Frontal cortex (tissue), 4 donors: ENCODE results near the gene CDC20. TPM values are rescaled to one million over a fixed set of nuclear protein-coding genes. Genes with fewer than 3 reads are reported as not detected.

ENCODE experiments used
- DNase-seq, 2 donors: peaks; one replicate each; pipeline ENCODE4 v3.0.0; 2012; ENCODE audit warnings: low spot score in 2 of 2
- FAIRE-seq: peaks from 2 replicates; lab custom pipeline; 2012; peaks lifted over from hg19 to GRCh38; lab: Jason Lieb, UNC
- total RNA-seq: library from RNA; depleted of rRNA; stranded (reverse); fragments of >200 nt; gene quantifications from one replicate; pipeline ENCODE4 v1.2.3, GENCODE V29; 2014
- donor health status: control.
- donor health status: control.
- donor health status: control.

The CDC20 gene
- total RNA-seq, 1 donor from 2014 or later = 4.9 TPM

- DNase-seq (no peak), FAIRE-seq (no peak)
These were observed 51.8 kb downstream of the CDC20 start for GRCh38 chr1:43410571-43410970.

Other genes with a start within 250 kb of the CDC20 start
- gene EBNA1BP2, start 186.7 kb upstream of the CDC20 start, total RNA-seq = 57.5 TPM
- gene CFAP57, start 186.7 kb upstream of the CDC20 start, total RNA-seq = 0.82 TPM
- 0.82 TPM for gene TMEM125, start 89.0 kb upstream of the CDC20 start, total RNA-seq
- gene C1orf210, start 73.4 kb upstream of the CDC20 start, total RNA-seq = not detected
- 6.9 TPM for gene TIE1, start 58.0 kb upstream of the CDC20 start, total RNA-seq
- not detected for gene MPL, start 21.2 kb upstream of the CDC20 start, total RNA-seq
- gene ELOVL1, start 9.0 kb downstream of the CDC20 start, total RNA-seq = 6.9 TPM
- gene MED8, start 30.8 kb downstream of the CDC20 start, total RNA-seq = 22.8 TPM
- 19.2 TPM for gene SZT2, start 30.9 kb downstream of the CDC20 start, total RNA-seq
- 27.3 TPM for gene HYI, start 95.0 kb downstream of the CDC20 start, total RNA-seq
- gene PTPRF, start 171.9 kb downstream of the CDC20 start, total RNA-seq = 39.1 TPM